K562 (cell line): ENCODE results near the gene CHST1.

Experiments
- CEBPG ChIP-seq, 3 experiments: fragments of 200-800 bp in 1 of 3; sonication (Bioruptor generic) in 1 of 3; sonication (generic) in 1 of 3; formaldehyde crosslinking in 1 of 3; IDR thresholded peaks in 2 of 3; conservative IDR thresholded peaks in 1 of 3; 2 replicates each; pipeline versions ENCODE4 v1.6.1 to v1.8.0; 2016 to 2022; ENCODE audit warnings: missing compliant biosample characterization in 2 of 3, missing genetic modification characterization in 2 of 3, mild to moderate bottlenecking in 1 of 3, missing genetic modification reagents in 1 of 3
- CTCF ChIP-seq, 3 experiments: IDR thresholded peaks in 2 of 3; conservative IDR thresholded peaks in 1 of 3; 2 replicates each; pipeline ENCODE4 v1.5.1; 2011 to 2012; ENCODE audit warnings: low read length in 3 of 3, mild to moderate bottlenecking in 3 of 3, control low read depth in 2 of 3, improper control_type of control experiment in 1 of 3, inconsistent platforms in 1 of 3, low read depth in 1 of 3, mixed read lengths in 1 of 3, moderate library complexity in 1 of 3; ENCODE audit not compliant: insufficient read depth in 2 of 3
- EZH2 ChIP-seq: IDR thresholded peaks from 2 replicates; pipeline ENCODE4 v1.6.1; 2012; ENCODE audit warnings: low read depth, mild to moderate bottlenecking, inconsistent platforms, low read length, borderline replicate concordance
- HMBOX1 ChIP-seq: sonication (generic); IDR thresholded peaks from 2 replicates; pipeline ENCODE4 v1.6.1; 2016
- LARP7 ChIP-seq: fragments of 450-650 bp; IDR thresholded peaks from 2 replicates; pipeline ENCODE4 v1.6.1; 2016
- MTA1 ChIP-seq: fragments of 450-650 bp; IDR thresholded peaks from 2 replicates; pipeline ENCODE4 v1.6.1; 2017; ENCODE audit warnings: borderline replicate concordance
- NR2C1 ChIP-seq, 2 experiments: fragments of 450-650 bp; IDR thresholded peaks; 2 replicates each; pipeline ENCODE4 v1.6.1; 2017; ENCODE audit warnings: mild to moderate bottlenecking in 2 of 2, antibody characterized with exemption in 1 of 2, inconsistent platforms in 1 of 2, missing compliant biosample characterization in 1 of 2, missing genetic modification characterization in 1 of 2
- SMAD3 ChIP-seq: fragments of 450-650 bp; formaldehyde crosslinking; conservative IDR thresholded peaks from 2 replicates; pipeline ENCODE4 v1.4.0; 2020; ENCODE audit warnings: mild to moderate bottlenecking
- SPI1 ChIP-seq: IDR thresholded peaks from 2 replicates; pipeline ENCODE4 v1.6.1; 2011; ENCODE audit warnings: low read depth, low read length, control low read depth, borderline replicate concordance
- ZZZ3 ChIP-seq: fragments of 450-650 bp; IDR thresholded peaks from 2 replicates; pipeline ENCODE4 v1.6.1; 2016; ENCODE audit warnings: antibody characterized with exemption, mild to moderate bottlenecking, moderate library complexity

GRCh38 chr11:45643598-45644260, 21.7 kb downstream of the CHST1 start:
- TF ChIP-seq LARP7 (no peak), CEBPG (CRISPR knock-in tag; IDR thresholded peaks at IDR 0.05) (no peak), CEBPG (tag; conservative IDR thresholded peaks at IDR 0.05 in 1 of 2, IDR thresholded peaks at IDR 0.05 in 1 of 2) (no peak), ZZZ3 (no peak), EZH2 (no peak), HMBOX1 (no peak), SMAD3 (no peak), SPI1 (no peak), CTCF (IDR thresholded peaks at IDR 0.05 in 2 of 3, conservative IDR thresholded peaks at IDR 0.05 in 1 of 3; ENCODE audit: insufficient read depth in 2 of 3, low read depth in 1 of 3, low read length in 3 of 3) (no peak), NR2C1 (IDR thresholded peaks at IDR 0.05) (no peak), NR2C1 (tag; IDR thresholded peaks at IDR 0.05) (no peak), MTA1 (no peak)
